SU-DHL-6 (cell line): ENCODE measurements around the gene IFT74.

ENCODE experiments used
- EZH2phosphoT487 ChIP-seq: fragments of 200-600 bp; sonication (generic), shearing (Covaris generic); conservative IDR thresholded peaks from 2 replicates; pipeline ENCODE4 v1.6.1; 2018; ENCODE audit warnings: mild to moderate bottlenecking, antibody characterized with exemption, low read length, moderate library complexity, mixed read lengths
- TF ChIP-seq, protein P1 (sequence below): fragments of 200-600 bp; sonication (generic); IDR thresholded peaks from one replicate; pipeline ENCODE4 v1.5.1; 2017; ENCODE audit warnings: antibody characterized with exemption, mild to moderate bottlenecking, low read length, moderate library complexity; ENCODE audit not compliant: insufficient read depth, poor library complexity, severe bottlenecking

DNA sequence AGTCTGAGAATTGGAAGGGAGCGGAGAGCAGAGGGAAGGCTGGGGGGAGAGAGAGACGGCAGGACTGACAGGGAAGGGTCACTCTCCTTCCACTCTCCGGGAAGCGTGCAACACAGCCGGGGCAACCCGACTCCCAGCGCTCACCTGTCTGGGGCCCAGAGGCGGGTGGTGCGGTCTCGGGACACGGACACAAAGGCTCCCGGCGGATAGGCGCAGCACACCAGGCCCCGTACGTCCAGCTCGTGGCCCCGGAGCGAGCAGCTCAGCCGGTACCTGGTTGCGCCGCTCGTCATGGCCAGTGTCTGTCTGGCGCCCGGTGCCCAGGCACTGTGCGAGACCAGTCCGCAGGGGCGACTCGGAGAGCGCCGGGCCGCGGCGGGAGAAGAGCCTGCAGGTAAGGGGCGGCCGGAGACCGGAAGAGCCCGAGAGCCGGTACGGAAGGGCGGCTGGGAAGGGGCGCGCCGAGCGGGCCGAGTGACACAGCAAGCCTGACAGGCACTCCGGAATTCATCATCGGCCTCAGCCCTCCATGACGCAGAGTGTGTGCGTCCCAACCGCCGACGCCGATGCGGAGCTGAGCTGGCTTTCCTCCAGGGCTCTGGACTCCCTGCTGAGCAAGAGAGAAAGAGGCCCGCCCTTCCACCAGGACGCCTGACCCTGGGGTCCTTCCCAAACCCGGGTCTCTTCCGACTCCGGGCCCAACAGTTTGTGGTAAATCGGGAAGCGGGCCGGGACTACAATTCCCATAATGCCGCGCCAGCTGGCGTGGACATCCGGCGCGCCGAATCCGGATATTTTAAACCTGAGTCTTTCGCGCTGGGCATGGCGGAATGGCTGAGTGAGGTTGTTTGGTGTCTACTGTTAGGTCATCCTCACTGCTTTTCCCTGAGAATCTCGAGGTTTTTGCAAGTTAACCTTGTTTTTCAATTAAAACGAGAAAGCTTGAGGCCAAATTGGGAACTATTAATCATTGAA lies 9.2 kb upstream of the IFT74 start, which contains the start of gene PLAA:
- TF ChIP-seq, protein P1, sequence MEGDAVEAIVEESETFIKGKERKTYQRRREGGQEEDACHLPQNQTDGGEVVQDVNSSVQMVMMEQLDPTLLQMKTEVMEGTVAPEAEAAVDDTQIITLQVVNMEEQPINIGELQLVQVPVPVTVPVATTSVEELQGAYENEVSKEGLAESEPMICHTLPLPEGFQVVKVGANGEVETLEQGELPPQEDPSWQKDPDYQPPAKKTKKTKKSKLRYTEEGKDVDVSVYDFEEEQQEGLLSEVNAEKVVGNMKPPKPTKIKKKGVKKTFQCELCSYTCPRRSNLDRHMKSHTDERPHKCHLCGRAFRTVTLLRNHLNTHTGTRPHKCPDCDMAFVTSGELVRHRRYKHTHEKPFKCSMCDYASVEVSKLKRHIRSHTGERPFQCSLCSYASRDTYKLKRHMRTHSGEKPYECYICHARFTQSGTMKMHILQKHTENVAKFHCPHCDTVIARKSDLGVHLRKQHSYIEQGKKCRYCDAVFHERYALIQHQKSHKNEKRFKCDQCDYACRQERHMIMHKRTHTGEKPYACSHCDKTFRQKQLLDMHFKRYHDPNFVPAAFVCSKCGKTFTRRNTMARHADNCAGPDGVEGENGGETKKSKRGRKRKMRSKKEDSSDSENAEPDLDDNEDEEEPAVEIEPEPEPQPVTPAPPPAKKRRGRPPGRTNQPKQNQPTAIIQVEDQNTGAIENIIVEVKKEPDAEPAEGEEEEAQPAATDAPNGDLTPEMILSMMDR, result no peak
- TF ChIP-seq EZH2phosphoT487, result no peak
